NCI-H748 (cell line): ENCODE data around the gene HSPBAP1.
"Not testable (repeated sequence)": the region's sequence is repeated elsewhere in the genome, so short reads cannot be mapped to it uniquely, and the experiment has no call there.

ENCODE experiments used
- DNase-seq: peaks from one replicate; lab custom pipeline; 2025; ENCODE audit not compliant: unreplicated experiment; lab: John Stamatoyannopoulos, UW

HSPBAP1 gene

GRCh38 chr3:122785231-122785630 lies 8.4 kb downstream of the HSPBAP1 start:
- DNase-seq: no peak

GRCh38 chr3:122784436-122784835 lies 9.2 kb downstream of the HSPBAP1 start:
- no peak for DNase-seq

- DNase-seq: no peak
These were observed 10.8 kb downstream of the HSPBAP1 start for GRCh38 chr3:122782804-122783203.

- no peak for DNase-seq
These were observed 16.1 kb downstream of the HSPBAP1 start for GRCh38 chr3:122777563-122777962.

- no peak for DNase-seq
These were observed 16.8 kb downstream of the HSPBAP1 start for GRCh38 chr3:122776675-122777468.

GRCh38 chr3:122774564-122774963 lies 19.1 kb downstream of the HSPBAP1 start:
- no peak for DNase-seq

- no peak for DNase-seq
These were observed 19.6 kb downstream of the HSPBAP1 start for GRCh38 chr3:122773944-122774509.

GRCh38 chr3:122772827-122773226 lies 20.8 kb downstream of the HSPBAP1 start:
- DNase-seq: no peak

GRCh38 chr3:122770521-122771202 lies 23.0 kb downstream of the HSPBAP1 start:
- DNase-seq: no peak

GRCh38 chr3:122767540-122768372 lies 25.9 kb downstream of the HSPBAP1 start:
- DNase-seq: no peak

GRCh38 chr3:122766430-122766829 lies 27.2 kb downstream of the HSPBAP1 start:
- no peak for DNase-seq

- DNase-seq: no peak
These were observed 33.0 kb downstream of the HSPBAP1 start for GRCh38 chr3:122760453-122761271.

- DNase-seq: no peak
These were observed 34.6 kb downstream of the HSPBAP1 start for GRCh38 chr3:122758877-122759560.

GRCh38 chr3:122755491-122755890 lies 38.1 kb downstream of the HSPBAP1 start:
- DNase-seq: no peak

- no peak for DNase-seq
These were observed 38.7 kb downstream of the HSPBAP1 start for GRCh38 chr3:122754929-122755328.

GRCh38 chr3:122748347-122748746 lies 45.3 kb downstream of the HSPBAP1 start:
- DNase-seq: no peak

- DNase-seq: not testable (repeated sequence)
These were observed 46.3 kb downstream of the HSPBAP1 start for GRCh38 chr3:122747295-122747694.

GRCh38 chr3:122745369-122746021 lies 48.1 kb downstream of the HSPBAP1 start:
- no peak for DNase-seq

GRCh38 chr3:122743581-122744120 lies 50.0 kb downstream of the HSPBAP1 start:
- DNase-seq: no peak
